HG02642 (cell line): ENCODE measurements around the gene TTC33.
"Not testable (repeated sequence)": the region's sequence is repeated elsewhere in the genome, so short reads cannot be mapped to it uniquely, and the experiment has no call there.

ENCODE experiments used
- ATAC-seq: cut with Tn5 transposase; IDR thresholded peaks from one replicate; pipeline ENCODE4 v1.9.1; 2021; ENCODE audit warnings: mild to moderate bottlenecking; ENCODE audit not compliant: unreplicated experiment, poor library complexity

The TTC33 gene

DNA sequence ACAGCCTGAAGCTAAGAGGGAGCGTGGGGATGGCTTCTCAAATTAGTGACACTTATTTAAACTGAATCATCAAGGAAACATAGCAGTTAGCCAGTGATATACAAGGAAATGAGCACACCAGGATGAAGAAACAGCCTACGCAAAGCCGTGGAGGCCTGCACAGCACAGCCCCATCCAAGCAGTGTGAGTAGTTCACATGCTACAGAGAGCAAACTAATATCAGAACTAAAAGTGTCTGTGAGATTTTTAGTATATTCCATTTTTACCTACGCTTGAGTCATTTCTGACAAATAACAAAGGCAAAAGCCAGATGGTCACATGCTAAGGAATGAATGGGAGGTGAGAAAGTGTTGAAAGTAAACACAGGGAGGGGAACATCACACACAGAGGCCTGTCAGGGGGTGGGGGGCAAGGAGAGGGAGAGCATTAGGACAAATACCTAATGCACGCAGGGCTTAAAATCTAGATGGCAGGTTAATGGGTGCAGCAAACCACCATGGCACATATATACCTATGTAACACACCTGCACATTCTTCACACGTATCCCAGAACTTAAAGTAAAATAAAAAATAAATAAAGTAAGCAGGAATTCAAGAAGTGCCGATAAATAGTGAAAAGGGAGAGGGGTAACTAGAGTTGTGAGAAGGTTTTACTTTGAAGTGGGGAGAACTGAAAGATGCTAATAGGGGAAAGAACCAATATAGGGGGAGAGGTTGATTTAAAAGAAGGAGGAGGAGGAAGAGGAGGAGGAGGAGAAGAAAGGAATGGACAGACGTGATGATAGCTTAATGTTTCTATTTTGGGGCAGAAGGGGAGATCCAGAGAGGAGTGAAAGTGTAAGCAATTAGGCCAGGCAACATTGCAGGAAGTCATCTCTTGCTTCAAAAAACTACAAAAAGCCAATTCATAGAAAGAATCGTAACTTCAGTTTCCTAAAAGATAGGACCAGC is 177.0 kb downstream of the TTC33 start:
- ATAC-seq = peak; percentile 95

DNA sequence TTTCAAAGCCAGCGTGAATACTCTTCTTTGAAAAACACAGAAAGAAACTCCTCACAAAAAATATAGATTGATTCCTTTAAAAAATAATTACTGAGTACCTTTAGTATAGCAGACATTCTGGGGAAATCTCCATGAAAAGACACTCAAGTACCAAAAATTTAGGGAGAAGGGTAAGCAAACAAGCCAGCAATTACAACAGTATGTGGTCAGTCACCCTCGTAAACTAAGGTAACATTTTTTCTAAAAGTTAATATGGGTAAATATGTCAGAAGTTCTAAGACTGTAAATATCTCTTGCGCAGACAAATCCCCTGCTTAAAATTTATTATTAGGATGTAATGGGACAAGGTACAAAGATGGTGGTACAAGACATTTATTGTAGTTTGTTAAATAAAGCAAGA is 178.0 kb downstream of the TTC33 start:
- no peak for ATAC-seq

- ATAC-seq = no peak
Measured at GRCh38 chr5:40575921-40576320, 179.8 kb downstream of the TTC33 start.

DNA sequence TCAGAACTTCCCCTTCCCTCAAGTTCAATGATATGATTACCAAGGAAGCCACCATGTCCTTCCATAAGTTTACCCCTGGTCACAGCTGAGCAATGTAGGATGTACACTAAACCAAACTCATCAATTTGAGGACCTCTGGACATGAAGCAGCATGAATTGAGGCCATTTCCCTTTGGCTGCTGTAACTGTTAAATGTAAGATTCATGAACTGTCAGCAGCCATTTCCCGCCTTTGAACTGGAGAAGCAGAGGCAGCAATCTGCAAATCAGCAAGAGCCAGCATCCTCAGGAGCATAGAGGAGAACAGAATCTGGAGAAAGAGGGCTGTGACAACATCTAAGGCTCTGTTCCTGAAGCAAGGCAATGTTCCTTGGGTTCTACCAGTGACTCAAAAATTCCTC is 180.3 kb downstream of the TTC33 start:
- ATAC-seq = no peak

DNA sequence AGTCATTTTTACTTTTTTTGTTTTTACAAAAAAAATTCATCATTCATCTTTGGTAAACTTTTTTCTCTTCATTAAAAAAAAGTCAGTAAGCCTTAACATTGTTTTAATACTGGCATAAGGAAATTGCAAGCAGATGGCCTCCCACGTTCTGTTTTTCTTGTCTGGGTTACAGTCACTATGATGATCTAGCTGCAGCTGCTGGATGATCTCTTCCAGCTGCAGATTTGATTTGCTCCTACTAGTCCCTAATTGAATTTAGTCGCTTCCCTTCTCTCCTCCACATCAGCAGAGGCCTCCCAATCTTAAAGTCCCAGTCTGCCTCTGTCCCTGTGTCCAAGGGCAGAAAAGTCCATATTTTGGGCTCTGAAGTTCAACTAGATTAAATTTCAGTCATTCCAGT is 182.8 kb downstream of the TTC33 start:
- no peak for ATAC-seq

GRCh38 chr5:40572391-40572790 is 183.4 kb downstream of the TTC33 start:
- ATAC-seq = no peak

- no peak for ATAC-seq
Measured at GRCh38 chr5:40571729-40572128, 184.0 kb downstream of the TTC33 start.

GRCh38 chr5:40570408-40571129 is 185.2 kb downstream of the TTC33 start:
- ATAC-seq = peak; percentile 80

- no peak for ATAC-seq
Measured at GRCh38 chr5:40569546-40570270, 186.1 kb downstream of the TTC33 start.

DNA sequence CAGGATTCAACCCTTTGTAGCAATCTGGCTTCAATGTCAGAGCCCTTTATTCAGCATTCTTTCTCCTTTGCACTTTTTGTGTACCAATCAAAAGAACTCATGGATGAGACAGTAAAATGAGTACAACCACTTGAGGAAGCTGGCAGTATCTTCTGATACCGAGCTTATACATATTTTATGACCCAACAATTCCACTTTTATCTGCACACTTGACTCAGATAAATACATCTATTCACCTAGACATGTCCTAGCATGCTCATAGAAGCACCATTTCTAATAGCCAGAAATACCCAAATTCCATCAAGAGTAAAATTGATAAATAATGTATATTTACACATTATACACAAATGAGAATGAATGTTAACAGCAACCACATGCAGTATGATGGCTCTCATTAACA is 187.2 kb downstream of the TTC33 start:
- no peak for ATAC-seq

DNA sequence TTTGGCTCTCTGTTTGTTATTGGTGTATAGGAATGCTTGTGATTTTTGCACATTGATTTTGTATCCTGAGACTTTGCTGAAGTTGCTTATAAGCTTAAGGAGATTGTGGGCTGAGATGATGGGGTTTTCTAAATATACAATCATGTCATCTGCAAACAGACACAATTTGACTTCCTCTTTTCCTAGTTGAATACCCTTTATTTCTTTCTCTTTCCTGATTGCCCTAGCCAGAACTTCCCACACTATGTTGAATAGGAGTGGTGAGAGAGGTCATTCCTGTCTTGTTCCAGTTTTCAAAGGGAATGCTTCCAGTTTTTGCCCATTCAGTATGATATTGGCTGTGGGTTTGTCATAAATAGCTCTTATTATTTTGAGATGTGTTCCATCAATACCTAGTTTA is 192.6 kb downstream of the TTC33 start:
- not testable (repeated sequence) for ATAC-seq

GRCh38 chr5:40560474-40561110 is 195.2 kb downstream of the TTC33 start:
- ATAC-seq = no peak

- ATAC-seq = no peak
Measured at GRCh38 chr5:40559306-40559705, 196.5 kb downstream of the TTC33 start.

- no peak for ATAC-seq
Measured at GRCh38 chr5:40557501-40557900, 198.3 kb downstream of the TTC33 start.

DNA sequence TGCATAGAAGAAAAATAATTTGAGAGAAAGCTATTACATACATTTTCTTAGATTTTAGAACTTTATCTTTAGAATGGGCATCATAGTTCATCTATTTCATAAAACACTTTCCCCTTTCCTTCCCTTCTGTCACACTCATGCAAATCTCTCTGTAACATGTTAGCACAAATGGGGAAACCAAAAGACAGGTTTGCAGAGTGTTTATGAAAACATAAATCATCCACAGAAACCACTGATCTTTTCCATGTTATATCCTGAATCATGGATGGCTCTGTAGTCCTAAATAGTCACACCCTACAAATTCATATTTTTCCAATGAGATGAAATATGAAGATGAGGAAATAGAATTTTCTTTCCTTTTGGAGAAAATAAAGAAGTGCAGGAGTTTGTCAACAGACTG is 198.9 kb downstream of the TTC33 start:
- ATAC-seq = no peak

DNA sequence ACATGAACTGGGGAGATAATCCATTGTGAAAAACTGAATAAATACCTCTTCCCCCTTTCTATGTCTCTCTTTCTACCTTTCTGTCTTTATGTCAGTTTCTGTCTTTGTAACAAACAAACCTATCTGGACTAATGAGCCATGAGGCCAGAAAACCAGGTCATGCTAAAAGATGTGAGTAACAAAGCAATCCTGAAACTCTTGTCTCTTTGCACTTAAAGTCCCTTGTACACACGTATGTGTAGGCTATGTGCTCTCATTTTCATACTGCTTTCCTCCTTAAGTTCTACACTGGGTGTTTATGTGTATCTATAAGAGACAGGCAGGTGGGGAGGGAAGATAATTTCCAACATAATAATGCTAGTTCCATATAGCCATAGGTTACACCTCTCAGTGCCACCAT is 199.9 kb downstream of the TTC33 start:
- no peak for ATAC-seq

DNA sequence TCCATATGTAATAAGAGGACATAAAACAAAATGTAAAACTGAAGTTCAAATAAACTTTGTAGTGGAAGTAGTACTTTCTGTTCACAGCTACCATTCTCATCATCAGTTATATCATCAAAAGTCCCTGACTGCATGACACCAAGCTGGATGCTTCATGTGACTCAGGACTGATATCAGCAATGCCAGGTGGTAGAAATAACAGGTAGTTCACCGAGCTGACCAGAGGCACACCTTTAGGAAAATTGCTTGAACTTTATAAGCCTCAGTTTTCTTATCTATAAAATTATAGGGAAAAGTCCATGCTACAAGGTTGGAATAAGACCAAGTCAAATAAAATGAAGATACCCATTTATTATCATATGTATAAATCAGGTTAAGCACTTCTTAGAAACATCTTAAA is 200.9 kb downstream of the TTC33 start:
- ATAC-seq = no peak

DNA sequence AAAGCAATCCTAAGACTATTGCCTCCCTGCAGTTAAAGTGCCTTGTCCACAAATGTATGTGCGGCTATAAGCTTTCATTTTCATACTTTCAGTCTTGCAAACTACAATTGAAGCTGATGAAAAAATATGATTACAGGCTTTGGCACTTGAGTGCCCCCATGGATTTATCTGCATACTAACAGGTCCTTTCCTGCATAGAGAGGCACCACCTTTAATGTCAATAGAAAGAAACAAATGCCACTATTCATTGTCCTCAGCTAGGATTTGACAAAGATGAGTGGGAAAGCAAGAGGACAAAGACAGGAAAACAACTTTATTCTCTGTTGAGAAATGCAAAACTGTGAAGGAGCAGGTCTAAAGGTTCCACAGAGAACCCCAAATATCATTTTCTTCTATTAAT is 201.7 kb downstream of the TTC33 start:
- no peak for ATAC-seq

GRCh38 chr5:40552981-40553380 is 202.8 kb downstream of the TTC33 start:
- no peak for ATAC-seq
